ENCODE results near the gene TGFBI.

Gene TGFBI

DNA sequence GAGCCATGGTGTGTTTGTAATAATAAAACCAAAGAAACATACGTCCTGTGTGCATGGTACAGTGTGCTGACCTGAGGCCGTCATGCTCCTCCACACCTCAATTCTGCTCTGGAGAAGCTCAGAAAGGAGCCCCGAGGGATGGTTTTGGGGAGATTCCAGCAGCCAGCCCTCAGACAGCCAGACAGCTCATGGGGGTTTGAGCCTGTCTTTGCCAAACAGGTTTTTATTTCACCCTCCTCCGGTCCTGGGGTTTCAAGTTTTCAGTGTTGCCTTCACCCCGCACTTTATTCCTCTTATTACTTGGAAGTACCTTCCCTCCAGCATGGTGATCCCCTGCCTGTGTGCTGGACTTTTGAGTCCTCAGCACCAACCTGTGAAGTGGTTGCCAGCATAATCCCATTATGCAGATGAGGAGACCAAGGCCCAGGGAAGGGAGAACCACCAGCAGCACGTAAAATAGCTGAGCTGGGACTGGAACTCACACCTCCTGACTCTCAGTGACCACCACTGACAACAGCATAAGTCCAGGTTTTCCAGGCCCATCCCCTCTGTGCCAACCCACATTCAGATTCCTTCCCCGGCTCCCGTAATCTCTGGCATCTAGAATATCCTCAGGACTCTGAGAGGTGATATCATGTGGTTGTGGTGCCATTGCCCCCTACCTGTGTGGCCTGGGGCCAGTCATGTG, 35.1 kb downstream of the TGFBI start:
- DNase-seq (ENCODE audit: low spot score) = no peak

GRCh38 chr5:136064510-136064909, 35.7 kb downstream of the TGFBI start:
- no peak for DNase-seq (ENCODE audit: low spot score)

GRCh38 chr5:136065588-136065987, 36.8 kb downstream of the TGFBI start:
- no peak for DNase-seq (ENCODE audit: low spot score)

GRCh38 chr5:136066661-136067271, 38.0 kb downstream of the TGFBI start:
- no peak for DNase-seq (ENCODE audit: low spot score)

DNA sequence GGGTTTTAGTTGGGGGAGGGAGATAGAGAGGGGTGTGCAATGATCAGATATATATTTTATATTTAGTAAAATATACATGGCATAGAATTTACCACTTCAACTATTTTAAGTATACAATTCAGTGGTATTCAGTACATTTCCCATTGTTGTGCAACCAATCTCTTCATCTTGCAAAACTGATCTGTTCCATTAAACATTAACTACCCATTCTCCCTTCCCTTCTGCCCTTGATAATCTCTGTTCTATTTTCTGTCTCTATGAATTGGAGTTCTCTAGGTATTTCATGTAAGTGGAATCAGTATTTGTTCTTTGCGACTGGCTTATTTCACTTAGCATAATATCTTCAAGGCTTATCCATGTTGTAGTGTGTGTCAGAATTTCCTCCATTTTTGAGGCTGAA, 38.6 kb downstream of the TGFBI start:
- no peak for DNase-seq (ENCODE audit: low spot score)

GRCh38 chr5:136070486-136071285, 41.9 kb downstream of the TGFBI start:
- peak; percentile 86 for DNase-seq (ENCODE audit: low spot score)

DNA sequence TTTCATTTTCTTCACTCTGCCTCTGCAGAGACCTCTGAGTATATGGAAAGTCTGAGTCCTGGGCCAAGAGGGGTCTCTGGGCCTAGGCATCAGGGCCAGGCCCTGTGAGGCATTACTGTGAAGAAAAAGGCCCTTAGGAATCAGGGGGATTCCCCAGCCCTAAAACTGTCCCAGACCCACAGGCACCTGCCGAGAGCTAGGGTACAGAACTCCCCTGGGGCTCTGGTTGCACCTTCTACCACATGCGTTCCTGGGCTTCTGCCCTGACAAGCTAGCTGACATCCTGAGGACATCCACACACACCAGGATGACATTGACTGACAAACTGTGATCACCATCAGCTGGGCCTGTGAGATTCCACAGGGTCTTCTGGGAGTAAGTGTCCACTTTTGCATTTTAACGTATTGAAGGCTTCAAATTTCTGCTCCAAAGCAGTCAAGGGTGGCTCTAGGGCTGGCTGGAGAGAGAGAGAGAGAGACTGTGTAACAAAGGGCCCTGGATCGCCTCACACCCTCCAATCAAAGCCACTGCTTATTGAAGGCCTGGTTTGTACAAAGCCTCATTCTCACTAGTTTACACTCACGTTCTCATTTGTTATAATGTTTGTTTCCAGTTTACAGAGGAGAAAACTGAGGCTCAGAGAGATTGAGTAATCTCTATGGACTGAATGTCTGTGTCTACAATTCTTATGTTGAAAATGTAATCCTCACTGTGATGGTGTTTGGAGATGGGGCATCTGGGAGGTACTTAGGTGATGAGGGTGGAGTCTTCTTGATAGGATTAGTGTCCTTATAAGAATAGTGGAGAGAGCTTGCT, 45.1 kb downstream of the TGFBI start:
- no peak for DNase-seq (ENCODE audit: low spot score)

GRCh38 chr5:136075466-136075891, 46.7 kb downstream of the TGFBI start:
- DNase-seq (ENCODE audit: low spot score) = no peak

DNA sequence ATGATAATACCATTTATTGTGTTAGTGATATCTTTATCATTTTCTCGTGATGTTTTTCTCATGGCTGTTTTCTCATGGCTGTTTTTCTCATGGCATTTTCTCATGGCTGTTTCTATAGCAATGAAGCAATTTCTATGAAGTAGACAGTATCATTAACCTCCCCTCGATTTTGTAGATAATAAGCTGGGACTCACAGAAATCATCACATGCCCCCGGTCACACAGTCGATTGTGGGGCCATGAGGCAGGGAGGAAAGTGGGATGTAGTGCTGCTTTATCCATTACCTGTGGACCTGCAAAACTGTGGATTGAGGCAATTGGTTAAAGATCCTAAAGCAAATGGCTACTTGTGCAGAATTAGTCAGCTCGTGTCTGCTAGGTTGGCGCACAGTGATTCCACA, 47.3 kb downstream of the TGFBI start:
- DNase-seq (ENCODE audit: low spot score) = no peak

GRCh38 chr5:136076881-136077445, 48.2 kb downstream of the TGFBI start:
- DNase-seq (ENCODE audit: low spot score) = no peak

GRCh38 chr5:136079195-136079985, 50.6 kb downstream of the TGFBI start:
- DNase-seq (ENCODE audit: low spot score) = no peak

GRCh38 chr5:136080113-136080482, 51.3 kb downstream of the TGFBI start:
- no peak for DNase-seq (ENCODE audit: low spot score)

DNA sequence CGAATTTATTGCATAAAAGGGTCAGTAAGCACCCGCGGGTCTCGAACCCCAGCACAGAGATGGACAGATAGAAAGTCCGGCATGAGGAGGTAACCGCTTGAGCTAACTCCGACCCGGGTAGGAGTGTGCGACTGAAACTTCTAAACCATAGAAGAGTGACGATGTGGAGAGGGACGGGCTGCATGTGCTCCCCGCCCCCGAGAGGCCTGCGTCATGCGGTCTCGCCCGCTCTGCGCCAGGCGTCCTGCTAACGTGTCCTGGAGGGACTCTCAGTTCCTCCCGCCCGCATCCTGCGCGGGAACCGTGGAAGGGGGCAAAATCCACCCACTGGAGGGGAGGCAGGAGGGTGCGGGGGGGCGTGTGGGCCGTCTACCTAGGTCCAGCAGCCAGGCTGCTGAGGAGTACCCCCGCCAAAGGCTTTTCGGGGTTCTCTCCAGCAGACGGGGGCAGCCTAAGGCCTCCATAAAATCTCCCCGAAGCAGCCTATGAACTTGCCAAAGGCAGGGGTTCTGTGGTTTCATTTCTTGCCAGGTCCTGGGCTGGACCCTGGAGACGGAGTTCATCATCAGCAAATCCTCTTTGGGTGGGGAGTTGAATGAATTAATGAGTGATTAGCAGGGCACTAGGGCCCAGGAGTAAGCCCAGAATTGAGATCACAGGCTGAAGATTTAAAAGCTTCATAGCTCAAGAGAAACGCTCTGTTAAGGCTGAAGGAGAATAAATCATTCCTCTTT, 51.9 kb downstream of the TGFBI start:
- DNase-seq (ENCODE audit: low spot score) = peak; percentile 17

DNA sequence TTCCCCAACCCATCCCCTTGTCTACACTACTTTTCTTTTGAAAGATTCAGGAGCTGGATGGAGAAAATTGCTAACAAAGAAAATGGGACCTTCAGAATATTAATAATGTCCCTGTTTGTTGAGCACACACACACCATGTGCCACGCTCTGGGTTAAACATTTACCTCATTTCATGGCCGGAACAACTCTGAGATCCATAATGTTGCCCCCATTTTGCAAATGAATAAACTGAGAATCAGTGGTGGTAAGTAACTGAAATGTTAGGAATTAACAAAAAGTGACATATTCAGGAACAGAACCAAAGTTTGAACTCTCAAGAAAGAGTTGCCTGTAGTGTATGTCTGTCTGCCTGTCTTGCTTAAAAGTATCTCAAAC, 52.4 kb downstream of the TGFBI start:
- no peak for DNase-seq (ENCODE audit: low spot score)

GRCh38 chr5:136082390-136083193, 53.8 kb downstream of the TGFBI start:
- peak; percentile 48 for DNase-seq (ENCODE audit: low spot score)

- peak; percentile 92 for DNase-seq (ENCODE audit: low spot score)
Observed at GRCh38 chr5:136084698-136085097, 55.9 kb downstream of the TGFBI start.

GRCh38 chr5:136086783-136087566, 58.2 kb downstream of the TGFBI start:
- DNase-seq (ENCODE audit: low spot score) = no peak

DNA sequence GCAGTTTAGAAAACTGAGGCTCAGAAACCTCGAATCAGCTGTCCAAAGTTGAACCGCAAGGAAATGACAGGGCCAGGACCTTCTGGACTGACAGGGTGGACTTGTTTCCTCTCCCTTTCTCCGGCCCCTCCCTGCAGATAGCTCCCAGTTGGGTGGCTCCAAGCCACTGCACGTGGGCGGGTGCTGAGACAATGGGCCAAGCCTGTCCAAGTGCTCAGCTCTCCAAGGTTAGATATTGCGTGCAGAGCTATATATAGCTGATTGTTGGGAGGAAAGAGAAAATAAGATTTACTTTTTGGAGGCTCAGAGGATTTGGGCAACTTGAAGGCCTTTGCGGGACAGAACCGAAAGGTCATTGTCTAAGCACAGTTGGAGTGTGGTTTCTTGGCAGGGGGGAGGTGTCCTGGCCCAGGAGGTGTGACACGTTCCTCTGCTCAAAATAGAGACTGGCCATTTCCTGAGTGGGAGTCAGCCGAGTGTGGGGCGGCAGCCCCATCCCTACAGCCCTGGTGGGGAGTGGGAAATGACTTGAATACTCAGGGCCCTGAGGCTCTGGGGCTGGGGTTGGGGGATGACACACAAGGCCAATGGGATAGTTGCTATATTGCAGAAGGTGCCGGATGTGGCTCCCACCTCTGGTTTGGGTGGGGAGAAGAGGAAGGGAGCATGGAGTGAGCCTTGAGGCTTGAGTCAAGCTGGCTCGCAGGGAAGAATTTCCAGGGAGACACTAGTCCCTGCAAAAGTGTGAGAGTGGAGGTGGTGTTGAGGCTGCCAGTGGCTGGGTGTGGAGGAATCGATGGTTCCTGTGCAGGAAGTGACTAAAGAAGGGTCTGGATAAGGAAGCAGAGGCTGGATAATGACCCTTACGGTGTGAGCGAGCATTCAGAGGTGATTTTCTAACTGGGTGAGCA, 59.4 kb downstream of the TGFBI start:
- DNase-seq (ENCODE audit: low spot score) = no peak
